ENCODE data around the gene VRTN.

VRTN gene

GRCh38 chr14:74395094-74395493, 46.8 kb downstream of the VRTN start:
- Histone ChIP-seq H3K27ac (ENCODE audit: low read length) (no peak overlapping the region), H3K9ac (ENCODE audit: low read length in 2 of 2) (no peak overlapping the region), H3K27me3 (ENCODE audit: control insufficient read depth in 1 of 2, insufficient read depth in 2 of 2, low read length in 2 of 2) (peaks cover 14 to 17% of the 10 kb centered on the region in 2 donors), H3K9me3 (ENCODE audit: control insufficient read depth in 2 of 2, low read length in 2 of 2) (no peaks in the 10 kb centered on the region), H3K4me1 (ENCODE audit: control insufficient read depth, insufficient read depth, low read length) (peaks cover 2% of the 10 kb centered on the region), H3K36me3 (ENCODE audit: control insufficient read depth in 2 of 2, insufficient read depth in 2 of 2, low read length in 2 of 2) (no peaks in the 10 kb centered on the region), H3K4me3 (ENCODE audit: low read length in 2 of 2) (no peak overlapping the region)

- no peaks in the 10 kb centered on the region for H3K36me3 ChIP-seq (ENCODE audit: control insufficient read depth in 2 of 2, insufficient read depth in 2 of 2, low read length in 2 of 2)
- H3K4me1 ChIP-seq (ENCODE audit: control insufficient read depth, insufficient read depth, low read length) = peaks cover 14% of the 10 kb centered on the region
- peaks cover 10 to 21% of the 10 kb centered on the region in 2 donors for H3K27me3 ChIP-seq (ENCODE audit: control insufficient read depth in 1 of 2, insufficient read depth in 2 of 2, low read length in 2 of 2)
- H3K9ac ChIP-seq (ENCODE audit: low read length in 2 of 2) = no peak overlapping the region
- no peaks in the 10 kb centered on the region for H3K9me3 ChIP-seq (ENCODE audit: control insufficient read depth in 2 of 2, low read length in 2 of 2)
- H3K27ac ChIP-seq (ENCODE audit: low read length) = no peak overlapping the region
- no peak overlapping the region for H3K4me3 ChIP-seq (ENCODE audit: low read length in 2 of 2)
Measured at GRCh38 chr14:74400031-74400685, 51.9 kb downstream of the VRTN start.

GRCh38 chr14:74400919-74401503, 52.7 kb downstream of the VRTN start:
- Histone ChIP-seq H3K27ac (ENCODE audit: low read length) (no peak overlapping the region), H3K4me3 (ENCODE audit: low read length in 2 of 2) (peak overlapping the region in 1 of 2 donors; percentile 40)

GRCh38 chr14:74401504-74402241, 53.4 kb downstream of the VRTN start:
- peaks cover 21 to 24% of the 10 kb centered on the region in 2 donors for H3K27me3 ChIP-seq (ENCODE audit: control insufficient read depth in 1 of 2, insufficient read depth in 2 of 2, low read length in 2 of 2)
- H3K27ac ChIP-seq (ENCODE audit: low read length) = no peak overlapping the region
- no peak overlapping the region for H3K9ac ChIP-seq (ENCODE audit: low read length in 2 of 2)
- H3K4me1 ChIP-seq (ENCODE audit: control insufficient read depth, insufficient read depth, low read length) = peaks cover 14% of the 10 kb centered on the region
- H3K36me3 ChIP-seq (ENCODE audit: control insufficient read depth in 2 of 2, insufficient read depth in 2 of 2, low read length in 2 of 2) = no peaks in the 10 kb centered on the region
- peak overlapping the region in 1 of 2 donors; percentile 40 for H3K4me3 ChIP-seq (ENCODE audit: low read length in 2 of 2)
- no peaks in the 10 kb centered on the region for H3K9me3 ChIP-seq (ENCODE audit: control insufficient read depth in 2 of 2, low read length in 2 of 2)

More at GRCh38 chr14:74400919-74401503, 52.7 kb downstream of the VRTN start:
- Histone ChIP-seq H3K9me3 (ENCODE audit: control insufficient read depth in 2 of 2, low read length in 2 of 2) (no peaks in the 10 kb centered on the region), H3K27me3 (ENCODE audit: control insufficient read depth in 1 of 2, insufficient read depth in 2 of 2, low read length in 2 of 2) (peaks cover 18 to 25% of the 10 kb centered on the region in 2 donors), H3K36me3 (ENCODE audit: control insufficient read depth in 2 of 2, insufficient read depth in 2 of 2, low read length in 2 of 2) (no peaks in the 10 kb centered on the region), H3K4me1 (ENCODE audit: control insufficient read depth, insufficient read depth, low read length) (peaks cover 14% of the 10 kb centered on the region), H3K9ac (ENCODE audit: low read length in 2 of 2) (no peak overlapping the region)

GRCh38 chr14:74402401-74403251, 54.4 kb downstream of the VRTN start:
- no peak overlapping the region for H3K4me3 ChIP-seq (ENCODE audit: low read length in 2 of 2)
- peaks cover 14% of the 10 kb centered on the region for H3K4me1 ChIP-seq (ENCODE audit: control insufficient read depth, insufficient read depth, low read length)
- peaks cover 21 to 27% of the 10 kb centered on the region in 2 donors for H3K27me3 ChIP-seq (ENCODE audit: control insufficient read depth in 1 of 2, insufficient read depth in 2 of 2, low read length in 2 of 2)
- H3K27ac ChIP-seq (ENCODE audit: low read length) = no peak overlapping the region
- H3K9ac ChIP-seq (ENCODE audit: low read length in 2 of 2) = no peak overlapping the region
- no peaks in the 10 kb centered on the region for H3K36me3 ChIP-seq (ENCODE audit: control insufficient read depth in 2 of 2, insufficient read depth in 2 of 2, low read length in 2 of 2)
- no peaks in the 10 kb centered on the region for H3K9me3 ChIP-seq (ENCODE audit: control insufficient read depth in 2 of 2, low read length in 2 of 2)

- H3K27me3 ChIP-seq (ENCODE audit: control insufficient read depth in 1 of 2, insufficient read depth in 2 of 2, low read length in 2 of 2) = peaks cover 21 to 27% of the 10 kb centered on the region in 2 donors
- no peaks in the 10 kb centered on the region for H3K36me3 ChIP-seq (ENCODE audit: control insufficient read depth in 2 of 2, insufficient read depth in 2 of 2, low read length in 2 of 2)
- H3K27ac ChIP-seq (ENCODE audit: low read length) = no peak overlapping the region
- no peak overlapping the region for H3K4me3 ChIP-seq (ENCODE audit: low read length in 2 of 2)
- no peak overlapping the region for H3K9ac ChIP-seq (ENCODE audit: low read length in 2 of 2)
- H3K4me1 ChIP-seq (ENCODE audit: control insufficient read depth, insufficient read depth, low read length) = peaks cover 14% of the 10 kb centered on the region
- H3K9me3 ChIP-seq (ENCODE audit: control insufficient read depth in 2 of 2, low read length in 2 of 2) = no peaks in the 10 kb centered on the region
Measured at GRCh38 chr14:74403619-74404417, 55.5 kb downstream of the VRTN start.

GRCh38 chr14:74404435-74404834, 56.2 kb downstream of the VRTN start:
- no peaks in the 10 kb centered on the region for H3K9me3 ChIP-seq (ENCODE audit: control insufficient read depth in 2 of 2, low read length in 2 of 2)
- no peak overlapping the region for H3K4me3 ChIP-seq (ENCODE audit: low read length in 2 of 2)
- no peak overlapping the region for H3K9ac ChIP-seq (ENCODE audit: low read length in 2 of 2)
- H3K36me3 ChIP-seq (ENCODE audit: control insufficient read depth in 2 of 2, insufficient read depth in 2 of 2, low read length in 2 of 2) = no peaks in the 10 kb centered on the region
- H3K27ac ChIP-seq (ENCODE audit: low read length) = no peak overlapping the region
- H3K4me1 ChIP-seq (ENCODE audit: control insufficient read depth, insufficient read depth, low read length) = peaks cover 14% of the 10 kb centered on the region
- H3K27me3 ChIP-seq (ENCODE audit: control insufficient read depth in 1 of 2, insufficient read depth in 2 of 2, low read length in 2 of 2) = peaks cover 21 to 25% of the 10 kb centered on the region in 2 donors

- Histone ChIP-seq H3K36me3 (ENCODE audit: control insufficient read depth in 2 of 2, insufficient read depth in 2 of 2, low read length in 2 of 2) (no peaks in the 10 kb centered on the region), H3K4me3 (ENCODE audit: low read length in 2 of 2) (no peak overlapping the region), H3K4me1 (ENCODE audit: control insufficient read depth, insufficient read depth, low read length) (peaks cover 12% of the 10 kb centered on the region), H3K27ac (ENCODE audit: low read length) (no peak overlapping the region), H3K27me3 (ENCODE audit: control insufficient read depth in 1 of 2, insufficient read depth in 2 of 2, low read length in 2 of 2) (peaks cover 19 to 20% of the 10 kb centered on the region in 2 donors), H3K9me3 (ENCODE audit: control insufficient read depth in 2 of 2, low read length in 2 of 2) (no peaks in the 10 kb centered on the region), H3K9ac (ENCODE audit: low read length in 2 of 2) (no peak overlapping the region)
Measured at GRCh38 chr14:74405663-74406062, 57.4 kb downstream of the VRTN start.

GRCh38 chr14:74407021-74407800, 58.9 kb downstream of the VRTN start:
- peaks cover 20 to 21% of the 10 kb centered on the region in 2 donors for H3K27me3 ChIP-seq (ENCODE audit: control insufficient read depth in 1 of 2, insufficient read depth in 2 of 2, low read length in 2 of 2)

More at GRCh38 chr14:74407021-74407800, 58.9 kb downstream of the VRTN start:
- Histone ChIP-seq H3K9ac (ENCODE audit: low read length in 2 of 2) (no peak overlapping the region), H3K36me3 (ENCODE audit: control insufficient read depth in 2 of 2, insufficient read depth in 2 of 2, low read length in 2 of 2) (no peaks in the 10 kb centered on the region), H3K4me3 (ENCODE audit: low read length in 2 of 2) (no peak overlapping the region), H3K9me3 (ENCODE audit: control insufficient read depth in 2 of 2, low read length in 2 of 2) (no peaks in the 10 kb centered on the region), H3K4me1 (ENCODE audit: control insufficient read depth, insufficient read depth, low read length) (peaks cover 4% of the 10 kb centered on the region), H3K27ac (ENCODE audit: low read length) (no peak overlapping the region)
